Activated T-cell treated with anti-CD3 and anti-CD28 coated beads, Interleukin-2, amount 50 U/mL, for 4 hours (primary cell): ENCODE data around the gene LRP3. TPM values are rescaled to one million over a fixed set of nuclear protein-coding genes. Genes with fewer than 3 reads are reported as not detected.

Experiments
- ATAC-seq, 2 donors: fragments of 200-7000 bp; cut with Tn5 transposase; one replicate each; pipeline ENCODE4 v1.10.0; 2021
- DNase-seq: peaks from one replicate; pipeline ENCODE4 v3.0.0-alpha.2; 2020
- H3K27me3 Mint-ChIP-seq: one replicate; pipeline ENCODE4 v1.8.0; 2021; ENCODE audit warnings: low read depth, mixed read lengths
- H3K36me3 Mint-ChIP-seq: one replicate; pipeline ENCODE4 v1.8.0; 2022; ENCODE audit warnings: mixed read lengths; ENCODE audit not compliant: insufficient read depth
- H3K4me1 Mint-ChIP-seq: one replicate; pipeline ENCODE4 v1.8.0; 2021; ENCODE audit warnings: low read depth, mixed read lengths
- H3K4me3 Mint-ChIP-seq: one replicate; pipeline ENCODE4 v1.8.0; 2021; ENCODE audit warnings: mild to moderate bottlenecking, moderate library complexity, mixed read lengths
- H3K9me3 Mint-ChIP-seq: one replicate; pipeline ENCODE4 v1.8.0; 2021; ENCODE audit warnings: mixed read lengths
- total RNA-seq, 3 donors: library from RNA; stranded (reverse); gene quantifications; one replicate each; pipeline ENCODE4 v1.2.1, GENCODE V29; 2021

LRP3 gene
- total RNA-seq, 3 donors from 2014 or later, result 0.14 to 0.84 (median 0.71) TPM

- H3K4me1 Mint-ChIP-seq, result no peaks in the 10 kb centered on the region
- DNase-seq (no peak), ATAC-seq (no peak)
- no peak overlapping the region for H3K4me3 Mint-ChIP-seq
- H3K27me3 Mint-ChIP-seq, result peaks cover 4% of the 10 kb centered on the region
- no peaks in the 10 kb centered on the region for H3K9me3 Mint-ChIP-seq
- no peaks in the 10 kb centered on the region for H3K36me3 Mint-ChIP-seq
These were observed 56.4 kb downstream of the LRP3 start for GRCh38 chr19:33250500-33250899.

GRCh38 chr19:33251076-33251475 is 56.9 kb downstream of the LRP3 start:
- ATAC-seq, result no peak
- no peaks in the 10 kb centered on the region for H3K36me3 Mint-ChIP-seq
- no peak overlapping the region for H3K4me3 Mint-ChIP-seq
- H3K4me1 Mint-ChIP-seq, result no peaks in the 10 kb centered on the region
- no peak for DNase-seq
- H3K9me3 Mint-ChIP-seq, result no peaks in the 10 kb centered on the region
- H3K27me3 Mint-ChIP-seq, result peaks cover 7% of the 10 kb centered on the region

DNA sequence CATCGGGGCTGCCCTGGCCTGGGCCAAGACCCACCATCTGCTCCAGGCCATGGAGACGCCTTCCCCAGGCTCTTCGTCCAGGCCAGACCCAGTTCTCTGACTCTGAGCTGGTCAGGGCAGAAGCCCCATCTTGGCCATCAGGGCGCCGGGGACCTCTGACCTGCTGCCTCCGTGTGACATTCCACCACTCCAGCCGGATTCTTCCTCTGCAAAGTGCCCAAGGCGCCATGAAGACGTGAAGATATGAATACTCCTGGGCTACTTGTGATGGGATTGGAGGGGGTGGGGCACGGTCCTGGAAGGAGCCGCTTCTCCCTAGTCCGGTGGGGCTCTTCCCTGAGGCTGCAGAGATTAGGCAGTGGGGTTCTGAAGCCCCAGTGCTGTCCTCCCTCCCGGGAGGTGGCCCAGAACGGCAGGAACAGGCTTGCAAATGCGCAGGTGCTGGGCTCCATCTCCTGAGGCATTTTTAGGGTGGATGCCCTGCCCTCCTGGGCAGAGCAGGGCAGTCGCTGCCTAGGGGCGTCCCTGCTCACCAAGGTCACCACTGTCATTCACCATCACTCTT is 57.5 kb downstream of the LRP3 start:
- Mint-ChIP-seq H3K36me3 (no peaks in the 10 kb centered on the region), H3K9me3 (no peaks in the 10 kb centered on the region), H3K27me3 (peaks cover 7% of the 10 kb centered on the region), H3K4me1 (no peaks in the 10 kb centered on the region), H3K4me3 (no peak overlapping the region)
- no peak for DNase-seq
- ATAC-seq, result no peak

DNA sequence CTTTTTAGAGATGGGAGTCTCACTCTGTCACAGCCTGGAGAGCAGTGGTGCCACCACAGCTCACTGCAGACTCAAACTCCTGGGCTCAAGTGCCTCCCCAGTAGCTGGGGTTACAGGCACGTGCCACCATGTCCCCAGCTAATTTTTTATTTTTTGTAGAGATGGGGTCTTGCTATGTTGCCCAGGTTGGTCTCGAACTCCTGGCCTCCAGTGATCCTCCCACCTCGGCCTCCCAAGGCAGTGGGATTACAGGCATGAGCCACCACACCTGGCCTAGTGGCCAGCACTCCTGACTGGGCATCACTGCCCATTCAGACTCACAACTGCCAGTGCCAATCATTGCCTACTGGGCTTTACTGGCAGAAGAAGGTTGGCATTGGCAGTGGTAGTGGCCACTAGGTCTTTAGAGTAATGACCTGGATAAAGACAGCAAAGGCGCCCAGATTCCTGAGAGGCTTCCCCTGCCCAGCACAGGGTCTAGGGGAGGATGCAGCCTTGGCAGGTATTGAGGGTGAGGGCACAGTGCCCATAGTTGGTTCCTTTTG is 58.4 kb downstream of the LRP3 start:
- H3K4me1 Mint-ChIP-seq, result no peaks in the 10 kb centered on the region
- DNase-seq, result no peak
- H3K4me3 Mint-ChIP-seq, result no peak overlapping the region
- peaks cover 7% of the 10 kb centered on the region for H3K27me3 Mint-ChIP-seq
- H3K36me3 Mint-ChIP-seq, result no peaks in the 10 kb centered on the region
- no peak for ATAC-seq
- no peaks in the 10 kb centered on the region for H3K9me3 Mint-ChIP-seq

GRCh38 chr19:33252971-33253370 is 58.8 kb downstream of the LRP3 start:
- Mint-ChIP-seq H3K4me3 (no peak overlapping the region), H3K36me3 (no peaks in the 10 kb centered on the region), H3K9me3 (peaks cover 2% of the 10 kb centered on the region), H3K4me1 (no peaks in the 10 kb centered on the region), H3K27me3 (peaks cover 7% of the 10 kb centered on the region)
- no peak for ATAC-seq
- no peak for DNase-seq

DNA sequence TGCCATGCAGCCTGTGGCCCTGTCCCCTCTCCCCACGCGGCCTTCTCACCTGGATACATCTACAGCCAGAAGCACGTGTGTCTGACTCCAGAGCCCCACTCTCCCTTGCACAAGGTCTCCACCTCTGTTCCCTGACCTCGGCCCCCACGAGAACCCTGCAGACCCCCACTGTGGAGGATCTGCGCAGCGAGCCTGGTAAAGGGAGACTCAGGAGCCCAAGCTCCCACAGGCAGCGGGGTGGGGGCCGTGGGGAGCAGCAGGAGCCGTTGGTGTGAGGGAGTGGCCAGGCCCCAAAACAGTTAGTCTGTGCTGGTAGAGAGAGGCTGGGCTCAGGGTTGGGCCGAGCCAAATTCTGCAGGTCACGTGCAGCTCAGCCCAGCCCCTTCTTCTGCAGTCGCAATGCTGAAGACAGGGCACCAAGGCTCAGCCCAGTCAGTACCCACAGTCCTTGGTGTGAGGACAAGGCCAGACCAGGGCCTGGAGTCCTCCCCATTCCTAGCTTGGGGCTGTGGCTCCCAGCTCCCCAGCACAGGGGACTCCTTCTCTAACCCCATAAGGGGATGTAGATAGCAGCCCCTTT is 60.2 kb downstream of the LRP3 start:
- Mint-ChIP-seq H3K27me3 (peaks cover 7% of the 10 kb centered on the region), H3K36me3 (no peaks in the 10 kb centered on the region), H3K9me3 (peaks cover 8% of the 10 kb centered on the region), H3K4me3 (no peak overlapping the region), H3K4me1 (no peaks in the 10 kb centered on the region)
- no peak for DNase-seq
- ATAC-seq, result no peak

DNA sequence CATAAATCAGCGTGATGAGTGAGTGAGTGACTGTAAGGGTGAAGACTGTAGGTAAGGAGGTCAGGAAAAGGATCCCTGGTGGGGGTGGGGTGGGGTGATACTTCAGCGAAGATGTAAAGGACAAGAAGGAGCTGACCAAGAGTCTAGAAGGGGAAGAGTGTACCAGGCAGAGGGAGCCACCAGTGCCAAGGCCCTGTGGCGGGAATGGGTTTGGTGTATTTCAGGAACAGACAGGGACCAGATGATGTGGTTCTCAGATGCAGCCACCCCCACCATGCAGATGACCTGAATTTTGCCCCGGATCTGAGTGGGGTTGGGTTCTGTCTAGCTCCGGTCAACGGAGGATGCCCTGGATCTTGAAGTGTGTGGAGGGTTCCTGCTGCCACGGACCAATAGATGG is 61.7 kb downstream of the LRP3 start:
- Mint-ChIP-seq H3K36me3 (no peaks in the 10 kb centered on the region), H3K4me3 (no peak overlapping the region), H3K27me3 (peaks cover 7% of the 10 kb centered on the region), H3K9me3 (peaks cover 8% of the 10 kb centered on the region), H3K4me1 (peaks cover 2% of the 10 kb centered on the region)
- DNase-seq, result no peak
- no peak for ATAC-seq

DNA sequence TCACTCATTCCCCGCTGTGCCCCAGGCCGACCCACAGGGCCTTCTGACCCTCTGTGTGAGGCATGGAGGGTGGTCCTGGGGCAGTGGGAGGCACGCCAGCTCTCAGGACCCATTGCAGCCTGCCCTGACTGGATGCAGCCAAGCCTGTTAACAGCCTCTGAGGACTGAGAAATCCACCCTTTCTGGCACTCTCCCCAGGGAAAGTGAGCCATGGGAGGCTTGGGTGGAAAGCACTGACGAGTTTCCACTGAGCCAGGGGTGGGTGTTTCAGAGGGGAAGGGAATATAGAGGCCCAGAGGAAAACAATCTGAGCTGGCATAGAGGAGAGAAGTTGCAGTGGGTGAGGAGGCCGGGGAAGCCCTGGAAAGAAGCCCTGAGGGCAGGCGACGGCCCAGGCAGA is 62.1 kb downstream of the LRP3 start:
- ATAC-seq (no peak), DNase-seq (no peak)
- no peaks in the 10 kb centered on the region for H3K36me3 Mint-ChIP-seq
- H3K9me3 Mint-ChIP-seq, result peaks cover 8% of the 10 kb centered on the region
- H3K4me3 Mint-ChIP-seq, result no peak overlapping the region
- peaks cover 5% of the 10 kb centered on the region for H3K4me1 Mint-ChIP-seq
- peaks cover 7% of the 10 kb centered on the region for H3K27me3 Mint-ChIP-seq

GRCh38 chr19:33257828-33258227 is 63.7 kb downstream of the LRP3 start:
- Mint-ChIP-seq H3K9me3 (peaks cover 8% of the 10 kb centered on the region), H3K4me3 (no peak overlapping the region), H3K36me3 (no peaks in the 10 kb centered on the region), H3K4me1 (peaks cover 10% of the 10 kb centered on the region), H3K27me3 (peaks cover 18% of the 10 kb centered on the region)
- ATAC-seq, result no peak
- DNase-seq, result no peak

Other genes starting within 250 kb of the LRP3 start
- gene CEP89, start 222.4 kb upstream of the LRP3 start, total RNA-seq, result 10 to 100 TPM; 14.8 to 17.8 (median 14.8) TPM
- gene FAAP24, start 222.1 kb upstream of the LRP3 start, total RNA-seq, result 1 to 10 TPM; 4.0 to 6.1 (median 5.4) TPM
- 1 to 10 TPM; 1.3 to 3.4 (median 1.9) TPM for gene RHPN2, start 129.4 kb upstream of the LRP3 start, total RNA-seq
- 10 to 100 TPM; 12.4 to 14.7 (median 13.0) TPM for gene GPATCH1, start 113.1 kb upstream of the LRP3 start, total RNA-seq
- not detected for gene WDR88, start 62.2 kb upstream of the LRP3 start, total RNA-seq
- not detected for gene SLC7A10, start 31.5 kb downstream of the LRP3 start, total RNA-seq
- 1 to 10 TPM; 1.0 to 1.5 (median 1.5) TPM for gene CEBPA, start 108.2 kb downstream of the LRP3 start, total RNA-seq
- 10 to 100 TPM; 28.8 to 32.2 (median 28.8) TPM for gene CEBPG, start 179.4 kb downstream of the LRP3 start, total RNA-seq